Suprapubic skin (tissue), 4 donors: Measurements from ENCODE around the gene NR3C2. TPM values are rescaled to one million over a fixed set of nuclear protein-coding genes. Genes with fewer than 3 reads are reported as not detected.

Source experiments
- DNase-seq, 2 donors: peaks; one replicate each; pipeline ENCODE4 v3.0.0-alpha.2; 2019; ENCODE audit warnings: low spot score in 2 of 2
- H3K27ac ChIP-seq: fragments of 200-600 bp; sonication (generic); one replicate; pipeline ENCODE4 v1.5.1; 2019
- H3K27me3 ChIP-seq: fragments of 200-600 bp; sonication (generic); one replicate; pipeline ENCODE4 v1.5.1; 2019
- H3K36me3 ChIP-seq: fragments of 200-600 bp; sonication (generic); one replicate; pipeline ENCODE4 v1.5.1; 2019
- H3K4me1 ChIP-seq: fragments of 200-600 bp; sonication (generic); one replicate; pipeline ENCODE4 v1.5.1; 2019
- H3K4me3 ChIP-seq: fragments of 200-600 bp; sonication (generic); one replicate; pipeline ENCODE4 v1.5.1; 2019; ENCODE audit warnings: mild to moderate bottlenecking
- H3K9me3 ChIP-seq: fragments of 200-600 bp; sonication (generic); one replicate; pipeline ENCODE4 v1.5.1; 2019
- CTCF ChIP-seq, 2 donors: fragments of 200-600 bp in 1 of 2; fragments of 450-650 bp in 1 of 2; sonication (generic) in 1 of 2; IDR thresholded peaks; one replicate each; pipeline ENCODE4 v1.5.1; 2016 to 2019; ENCODE audit warnings: antibody characterized with exemption in 2 of 2, mild to moderate bottlenecking in 1 of 2, moderate library complexity in 1 of 2
- EP300 ChIP-seq: sonication (generic); formaldehyde crosslinking; IDR thresholded peaks from one replicate; pipeline ENCODE4 v1.6.1; 2017; ENCODE audit warnings: antibody characterized with exemption
- POLR2A ChIP-seq, 2 donors: fragments of 450-650 bp; IDR thresholded peaks; one replicate each; pipeline ENCODE4 v1.6.1; 2017; ENCODE audit warnings: antibody characterized with exemption in 2 of 2, mild to moderate bottlenecking in 2 of 2, moderate library complexity in 2 of 2
- POLR2AphosphoS5 ChIP-seq, 3 donors: sonication (generic); formaldehyde crosslinking; IDR thresholded peaks; one replicate each; pipeline ENCODE4 v1.6.1; 2017; ENCODE audit warnings: antibody characterized with exemption in 3 of 3
- WGBS: methylation state at CpG from one replicate; pipeline ENCODE4 v1.1.5; 2018; 5-methylcytosine and 5-hydroxymethylcytosine counted together
- total RNA-seq, 4 donors: library from RNA; depleted of rRNA; stranded (reverse); fragments of >200 nt; gene quantifications; one replicate each; pipeline ENCODE4 v1.1.0, GENCODE V29; 2016

NR3C2 gene
- total RNA-seq, 4 donors from 2014 or later: 7.3 to 12.1 (median 11.0) TPM

GRCh38 chr4:148346657-148347056 lies 95.6 kb downstream of the NR3C2 start:
- TF ChIP-seq EP300: no peak
- TF ChIP-seq POLR2A (IDR thresholded peaks at IDR 0.05): no peak
- TF ChIP-seq CTCF (IDR thresholded peaks at IDR 0.05): no peak
- TF ChIP-seq POLR2AphosphoS5 (IDR thresholded peaks at IDR 0.05): no peak
- no peak for DNase-seq
- Histone ChIP-seq H3K36me3 (no peaks in the 10 kb centered on the region), H3K4me1 (peaks cover 13% of the 10 kb centered on the region), H3K27me3 (no peaks in the 10 kb centered on the region), H3K4me3 (no peak overlapping the region), H3K27ac (no peak overlapping the region), H3K9me3 (no peaks in the 10 kb centered on the region)
- 96% methylated on average over 2 of the region's 2 CpGs for WGBS

- no peaks in the 10 kb centered on the region for H3K9me3 ChIP-seq
- H3K27me3 ChIP-seq: no peaks in the 10 kb centered on the region
- no peak for TF ChIP-seq POLR2A (IDR thresholded peaks at IDR 0.05)
- TF ChIP-seq POLR2AphosphoS5 (IDR thresholded peaks at IDR 0.05): no peak
- TF ChIP-seq EP300: no peak
- no peak for TF ChIP-seq CTCF (IDR thresholded peaks at IDR 0.05)
- H3K4me1 ChIP-seq: peaks cover 13% of the 10 kb centered on the region
- no peak overlapping the region for H3K4me3 ChIP-seq
- WGBS: 73% methylated on average over 5 of the region's 5 CpGs
- no peak overlapping the region for H3K27ac ChIP-seq
- no peaks in the 10 kb centered on the region for H3K36me3 ChIP-seq
- DNase-seq: no peak
These were observed 96.7 kb downstream of the NR3C2 start for GRCh38 chr4:148345509-148345908.

GRCh38 chr4:148344941-148345340 lies 97.3 kb downstream of the NR3C2 start:
- H3K4me1 ChIP-seq: peaks cover 13% of the 10 kb centered on the region
- WGBS: 49% methylated on average over 1 of the region's 1 CpG
- H3K27ac ChIP-seq: no peak overlapping the region
- no peaks in the 10 kb centered on the region for H3K27me3 ChIP-seq
- no peaks in the 10 kb centered on the region for H3K9me3 ChIP-seq
- no peak for TF ChIP-seq CTCF (IDR thresholded peaks at IDR 0.05)
- no peak overlapping the region for H3K4me3 ChIP-seq
- no peak for DNase-seq
- no peaks in the 10 kb centered on the region for H3K36me3 ChIP-seq

GRCh38 chr4:148344352-148344751 lies 97.9 kb downstream of the NR3C2 start:
- Histone ChIP-seq H3K4me3 (no peak overlapping the region), H3K36me3 (no peaks in the 10 kb centered on the region), H3K9me3 (no peaks in the 10 kb centered on the region), H3K4me1 (peaks cover 13% of the 10 kb centered on the region), H3K27me3 (no peaks in the 10 kb centered on the region), H3K27ac (no peak overlapping the region)
- WGBS: 74% methylated on average over 2 of the region's 2 CpGs
- no peak for DNase-seq
- TF ChIP-seq EP300: no peak
- TF ChIP-seq CTCF (IDR thresholded peaks at IDR 0.05): no peak
- TF ChIP-seq POLR2AphosphoS5 (IDR thresholded peaks at IDR 0.05): no peak
- no peak for TF ChIP-seq POLR2A (IDR thresholded peaks at IDR 0.05)

- 91% methylated on average over 13 of the region's 13 CpGs for WGBS
These were observed 100.0 kb downstream of the NR3C2 start for GRCh38 chr4:148341980-148342800.

More at GRCh38 chr4:148341980-148342800, 100.0 kb downstream of the NR3C2 start:
- Histone ChIP-seq H3K9me3 (no peaks in the 10 kb centered on the region), H3K27me3 (no peaks in the 10 kb centered on the region), H3K4me1 (peaks cover 13% of the 10 kb centered on the region), H3K27ac (no peak overlapping the region), H3K4me3 (no peak overlapping the region), H3K36me3 (no peaks in the 10 kb centered on the region)
- TF ChIP-seq CTCF (IDR thresholded peaks at IDR 0.05) (no peak), POLR2A (IDR thresholded peaks at IDR 0.05) (no peak), EP300 (no peak), POLR2AphosphoS5 (IDR thresholded peaks at IDR 0.05) (no peak)
- no peak for DNase-seq
